ENCODE data around the gene CTNND2. TPM values are rescaled to one million over a fixed set of nuclear protein-coding genes. Genes with fewer than 3 reads are reported as not detected.
"Not testable (repeated sequence)": the region's sequence is repeated elsewhere in the genome, so short reads cannot be mapped to it uniquely, and the experiment has no call there.

Gene CTNND2
- total RNA-seq, 1 donor from 2014 or later = 18.4 TPM

DNA sequence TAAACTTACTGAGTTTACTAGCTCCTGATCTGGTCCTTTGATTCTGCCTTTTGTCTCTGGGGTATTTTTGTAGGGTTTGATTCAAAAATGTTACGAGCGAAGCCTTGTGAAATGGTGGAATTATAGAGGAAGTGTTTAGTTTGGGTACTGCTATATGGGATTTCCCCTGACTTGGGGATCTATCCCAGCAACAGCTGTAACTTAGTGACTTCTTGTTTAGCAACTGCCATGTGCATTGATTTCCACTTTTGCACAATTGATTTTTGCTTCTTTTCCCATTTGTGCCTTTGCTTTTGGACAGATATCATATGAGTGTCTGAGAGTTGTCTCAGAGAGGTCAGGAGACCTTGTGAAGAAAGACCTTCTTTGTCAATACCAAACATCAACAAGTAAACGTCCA is 894.7 kb downstream of the CTNND2 start:
- peaks cover 44% of the 10 kb centered on the region for H3K4me1 ChIP-seq
- DNase-seq = no peak
- no peaks in the 10 kb centered on the region for H3K36me3 ChIP-seq
- H3K27ac ChIP-seq (replicated peaks) = no peak overlapping the region
- H3K4me3 ChIP-seq = no peak overlapping the region
- peaks cover 6% of the 10 kb centered on the region for H3K9me3 ChIP-seq (replicated peaks)
- intact Hi-C loops (cut with micrococcal nuclease) = no loop called here
- TF ChIP-seq, protein P1, sequence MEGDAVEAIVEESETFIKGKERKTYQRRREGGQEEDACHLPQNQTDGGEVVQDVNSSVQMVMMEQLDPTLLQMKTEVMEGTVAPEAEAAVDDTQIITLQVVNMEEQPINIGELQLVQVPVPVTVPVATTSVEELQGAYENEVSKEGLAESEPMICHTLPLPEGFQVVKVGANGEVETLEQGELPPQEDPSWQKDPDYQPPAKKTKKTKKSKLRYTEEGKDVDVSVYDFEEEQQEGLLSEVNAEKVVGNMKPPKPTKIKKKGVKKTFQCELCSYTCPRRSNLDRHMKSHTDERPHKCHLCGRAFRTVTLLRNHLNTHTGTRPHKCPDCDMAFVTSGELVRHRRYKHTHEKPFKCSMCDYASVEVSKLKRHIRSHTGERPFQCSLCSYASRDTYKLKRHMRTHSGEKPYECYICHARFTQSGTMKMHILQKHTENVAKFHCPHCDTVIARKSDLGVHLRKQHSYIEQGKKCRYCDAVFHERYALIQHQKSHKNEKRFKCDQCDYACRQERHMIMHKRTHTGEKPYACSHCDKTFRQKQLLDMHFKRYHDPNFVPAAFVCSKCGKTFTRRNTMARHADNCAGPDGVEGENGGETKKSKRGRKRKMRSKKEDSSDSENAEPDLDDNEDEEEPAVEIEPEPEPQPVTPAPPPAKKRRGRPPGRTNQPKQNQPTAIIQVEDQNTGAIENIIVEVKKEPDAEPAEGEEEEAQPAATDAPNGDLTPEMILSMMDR (IDR thresholded peaks at IDR 0.05; ENCODE audit: borderline replicate concordance) = no peak
- no peaks in the 10 kb centered on the region for H3K27me3 ChIP-seq (ENCODE audit: low read depth)

DNA sequence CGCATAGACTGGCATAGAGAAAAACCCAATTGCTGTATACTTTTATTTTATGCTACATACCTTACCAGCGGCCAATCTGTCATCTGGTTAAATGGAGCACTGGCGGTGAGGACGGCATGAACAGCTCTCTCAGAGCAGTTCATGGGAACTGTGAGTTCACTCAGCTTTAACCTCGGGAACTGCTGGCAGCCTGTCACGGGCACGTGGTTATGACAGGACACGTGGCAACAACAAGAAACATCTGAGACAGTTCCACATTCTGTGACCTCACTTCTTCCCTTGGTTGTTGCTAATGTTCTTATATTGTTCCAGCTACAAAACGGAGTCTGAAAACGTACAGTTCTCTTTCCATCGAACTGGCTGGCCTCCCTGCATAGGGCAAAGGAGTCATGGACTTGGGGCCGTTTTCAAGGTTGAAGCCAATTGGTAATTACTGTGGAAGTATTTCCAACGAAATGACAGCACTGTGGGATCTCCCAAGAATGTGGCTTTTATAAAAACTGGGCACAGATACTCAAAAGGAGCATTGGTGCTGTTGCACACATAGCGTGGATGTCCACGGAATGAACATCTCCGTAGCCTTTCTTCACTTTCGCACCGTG is 896.9 kb downstream of the CTNND2 start:
- DNase-seq = peak; percentile 26
- intact Hi-C loops (cut with micrococcal nuclease) = no loop called here
- no peak overlapping the region for H3K4me3 ChIP-seq
- no peaks in the 10 kb centered on the region for H3K27me3 ChIP-seq (ENCODE audit: low read depth)
- H3K27ac ChIP-seq (replicated peaks) = no peak overlapping the region
- TF ChIP-seq, protein P1 (IDR thresholded peaks at IDR 0.05; ENCODE audit: borderline replicate concordance) = no peak
- peaks cover 6% of the 10 kb centered on the region for H3K9me3 ChIP-seq (replicated peaks)
- peaks cover 28% of the 10 kb centered on the region for H3K4me1 ChIP-seq
- H3K36me3 ChIP-seq = no peaks in the 10 kb centered on the region

DNA sequence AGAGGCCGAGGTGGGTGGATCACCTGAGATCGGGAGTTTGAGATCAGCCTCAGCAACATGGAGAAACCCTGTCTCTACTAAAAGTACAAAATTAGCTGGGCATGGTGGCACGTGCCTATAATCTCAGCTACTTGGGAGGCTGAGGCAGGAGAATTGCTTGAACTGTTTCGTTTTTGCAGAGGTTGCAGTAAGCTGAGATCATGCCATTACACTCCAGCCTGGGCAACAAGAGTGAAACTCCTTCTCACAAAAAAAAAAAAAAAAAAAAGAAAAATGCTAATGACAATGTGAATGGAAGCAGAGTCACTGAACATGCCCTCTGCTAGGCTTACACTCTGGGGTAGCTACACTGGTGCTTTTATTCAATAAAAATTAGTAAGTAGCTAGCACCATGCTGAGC is 899.7 kb downstream of the CTNND2 start:
- H3K4me1 ChIP-seq = peaks cover 26% of the 10 kb centered on the region
- intact Hi-C loops (cut with micrococcal nuclease); DNase-seq: not testable (repeated sequence)

DNA sequence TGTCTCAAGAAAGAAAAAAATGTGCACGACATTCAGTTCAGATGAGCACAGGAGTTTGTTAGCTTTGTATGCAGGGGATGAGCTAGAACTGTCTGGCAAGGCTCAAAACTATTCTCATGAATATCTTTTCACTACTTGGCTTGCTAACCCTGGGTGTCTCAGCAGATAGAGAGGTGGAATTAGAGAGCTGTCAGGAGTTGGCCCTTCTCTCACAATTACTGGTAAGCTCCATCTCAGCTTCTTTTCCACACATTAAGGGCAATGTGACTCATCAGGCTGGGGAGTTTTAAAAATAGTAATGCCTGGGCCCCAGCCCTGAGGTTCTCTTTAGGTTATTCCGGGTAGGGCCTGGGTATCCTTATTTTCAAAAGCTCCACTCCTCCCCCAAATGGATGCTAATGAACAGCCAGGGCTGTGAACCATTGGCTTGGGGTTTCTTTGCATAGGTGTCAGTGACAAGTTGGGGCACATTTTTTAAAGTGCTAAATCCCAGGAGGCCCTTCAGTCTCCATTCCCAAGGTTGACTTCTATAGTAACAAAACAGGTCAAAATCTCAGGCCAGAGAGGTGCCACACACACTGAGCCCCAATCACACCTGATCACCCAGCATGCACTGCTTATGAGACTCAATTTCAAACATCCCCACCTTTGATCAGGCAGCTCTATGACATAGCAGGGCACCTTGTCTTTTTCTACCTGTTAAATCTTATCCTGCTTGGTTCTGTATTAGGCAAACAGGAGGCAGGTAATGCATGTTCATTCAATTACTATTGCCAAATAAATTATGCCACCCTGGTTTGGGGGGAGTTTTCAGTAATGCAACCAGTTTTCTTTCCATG is 903.5 kb downstream of the CTNND2 start:
- Histone ChIP-seq H3K27me3 (ENCODE audit: low read depth) (no peaks in the 10 kb centered on the region), H3K4me1 (peaks cover 29% of the 10 kb centered on the region), H3K27ac (replicated peaks) (peak overlapping the region; percentile 73), H3K4me3 (no peak overlapping the region), H3K9me3 (replicated peaks) (no peaks in the 10 kb centered on the region), H3K36me3 (no peaks in the 10 kb centered on the region)
- TF ChIP-seq, protein P1 (IDR thresholded peaks at IDR 0.05; ENCODE audit: borderline replicate concordance) = no peak
- intact Hi-C loops (cut with micrococcal nuclease) = no loop called here
- DNase-seq = no peak

More for the DNA sequence above, 899.7 kb downstream of the CTNND2 start:
- not testable (repeated sequence) for H3K9me3 ChIP-seq (replicated peaks); H3K27ac ChIP-seq (replicated peaks); H3K36me3 ChIP-seq; H3K4me3 ChIP-seq; H3K27me3 ChIP-seq (ENCODE audit: low read depth)

DNA sequence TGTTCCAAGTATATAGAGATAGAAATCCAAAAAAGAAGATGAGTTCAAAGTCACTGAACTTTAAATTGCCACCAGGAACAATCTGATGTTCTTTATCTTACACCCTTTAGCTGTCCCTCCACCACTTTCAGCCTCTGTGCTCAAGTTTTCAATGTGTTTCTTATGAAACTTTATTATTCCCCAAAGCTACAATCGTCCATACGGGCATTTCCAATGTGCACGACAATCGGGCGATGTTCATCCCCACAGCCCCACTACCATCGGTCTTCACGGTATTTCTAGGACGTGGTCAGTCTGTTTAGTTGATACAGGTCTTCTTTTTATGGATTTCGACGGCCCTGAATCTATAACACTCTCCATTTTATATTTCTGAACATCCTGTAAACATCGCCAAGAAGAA is 904.5 kb downstream of the CTNND2 start:
- no peaks in the 10 kb centered on the region for H3K27me3 ChIP-seq (ENCODE audit: low read depth)
- DNase-seq = no peak
- no peak overlapping the region for H3K4me3 ChIP-seq
- H3K27ac ChIP-seq (replicated peaks) = peak overlapping the region; percentile 73
- H3K4me1 ChIP-seq = peaks cover 29% of the 10 kb centered on the region
- TF ChIP-seq, protein P1 (IDR thresholded peaks at IDR 0.05; ENCODE audit: borderline replicate concordance) = no peak
- no peaks in the 10 kb centered on the region for H3K36me3 ChIP-seq
- no peaks in the 10 kb centered on the region for H3K9me3 ChIP-seq (replicated peaks)
- intact Hi-C loops (cut with micrococcal nuclease) = no loop called here

DNA sequence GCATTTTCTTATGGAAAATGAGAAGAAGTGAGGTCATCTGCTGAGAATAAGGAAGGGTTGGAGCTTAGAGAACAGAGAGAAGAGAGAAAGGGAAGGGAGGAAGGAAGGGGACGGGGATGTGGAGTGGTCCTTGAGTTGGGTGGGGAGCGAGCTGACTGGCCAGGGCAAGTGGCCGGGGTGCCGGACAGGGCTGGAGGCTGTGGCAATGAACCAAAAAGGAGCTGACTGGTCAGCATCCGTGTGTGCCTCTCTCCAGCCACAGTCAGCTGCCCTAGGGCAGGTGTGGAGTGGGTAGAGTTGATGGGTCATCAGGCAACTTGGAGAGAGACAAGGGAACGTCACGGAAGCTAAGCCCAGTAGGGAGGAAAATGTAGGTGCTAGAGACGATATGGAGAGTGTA is 908.4 kb downstream of the CTNND2 start:
- Histone ChIP-seq H3K36me3 (no peaks in the 10 kb centered on the region), H3K27ac (replicated peaks) (no peak overlapping the region), H3K9me3 (replicated peaks) (no peaks in the 10 kb centered on the region), H3K4me3 (no peak overlapping the region), H3K27me3 (ENCODE audit: low read depth) (peaks cover 3% of the 10 kb centered on the region), H3K4me1 (peaks cover 20% of the 10 kb centered on the region)
- DNase-seq = no peak
- intact Hi-C loops (cut with micrococcal nuclease) = no loop called here
- TF ChIP-seq, protein P1 (IDR thresholded peaks at IDR 0.05; ENCODE audit: borderline replicate concordance) = no peak
